GM18502 (cell line): ENCODE results near the gene ACVRL1.

Experiments used
- ATAC-seq: cut with Tn5 transposase; IDR thresholded peaks from one replicate; pipeline ENCODE4 v1.9.1; 2021; ENCODE audit warnings: mild to moderate bottlenecking; ENCODE audit not compliant: unreplicated experiment, poor library complexity

Gene ACVRL1

DNA sequence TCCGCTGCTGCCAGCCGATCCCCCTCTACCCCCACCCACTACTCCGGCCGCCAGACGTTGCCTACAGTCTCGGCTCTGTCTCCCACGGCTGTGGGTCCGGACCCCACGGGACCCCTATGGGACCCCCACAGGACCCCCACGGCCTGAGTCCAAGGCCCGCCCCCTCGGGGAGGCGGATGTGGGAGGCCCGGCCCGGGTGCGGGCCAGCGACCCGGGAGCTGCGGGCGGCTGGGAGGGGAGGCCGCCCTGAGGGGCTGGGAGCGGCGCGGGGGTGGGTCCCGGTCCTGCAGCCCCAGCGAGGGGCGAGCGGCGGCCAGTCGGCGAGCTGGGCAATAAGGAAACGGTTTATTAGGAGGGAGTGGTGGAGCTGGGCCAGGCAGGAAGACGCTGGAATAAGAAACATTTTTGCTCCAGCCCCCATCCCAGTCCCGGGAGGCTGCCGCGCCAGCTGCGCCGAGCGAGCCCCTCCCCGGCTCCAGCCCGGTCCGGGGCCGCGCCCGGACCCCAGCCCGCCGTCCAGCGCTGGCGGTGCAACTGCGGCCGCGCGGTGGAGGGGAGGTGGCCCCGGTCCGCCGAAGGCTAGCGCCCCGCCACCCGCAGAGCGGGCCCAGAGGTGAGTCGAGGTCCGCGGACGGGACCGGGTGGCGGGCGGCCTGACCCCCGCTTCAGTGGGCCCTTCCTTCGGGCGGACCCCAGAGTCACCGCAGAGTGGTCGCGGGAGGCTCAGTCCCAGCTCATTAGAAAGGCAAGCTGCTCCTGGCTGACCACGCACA, at the start of gene ACVRL1:
ACVRL1 (plus strand) TSS at position 422 of the 773 bp plus-strand sequence. CDS start 4,971 bp downstream, outside the sequence.
- ATAC-seq, result no peak

- ATAC-seq, result no peak
Measured at GRCh38 chr12:51860986-51861385, 46.3 kb upstream of the ACVRL1 start.

DNA sequence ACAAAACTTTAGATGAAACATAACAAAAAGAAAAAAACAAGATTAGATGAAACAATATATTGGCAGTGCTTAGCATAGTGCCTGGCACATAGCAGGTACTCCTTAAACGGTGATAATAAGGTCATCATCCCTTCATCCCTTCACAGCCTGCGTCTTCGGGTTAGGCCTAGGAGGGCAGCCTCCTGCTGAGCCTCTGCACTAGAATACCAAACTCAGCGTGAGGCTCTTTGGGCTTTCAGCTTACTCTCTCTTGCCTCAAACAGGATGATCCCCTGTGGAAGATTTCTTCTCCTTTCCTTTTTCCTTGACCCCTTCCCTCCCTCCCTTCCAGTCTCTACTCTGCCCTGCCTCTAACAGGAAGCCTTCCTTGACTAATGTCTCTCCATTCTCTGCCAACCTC, 44.4 kb upstream of the ACVRL1 start:
- ATAC-seq, result no peak

DNA sequence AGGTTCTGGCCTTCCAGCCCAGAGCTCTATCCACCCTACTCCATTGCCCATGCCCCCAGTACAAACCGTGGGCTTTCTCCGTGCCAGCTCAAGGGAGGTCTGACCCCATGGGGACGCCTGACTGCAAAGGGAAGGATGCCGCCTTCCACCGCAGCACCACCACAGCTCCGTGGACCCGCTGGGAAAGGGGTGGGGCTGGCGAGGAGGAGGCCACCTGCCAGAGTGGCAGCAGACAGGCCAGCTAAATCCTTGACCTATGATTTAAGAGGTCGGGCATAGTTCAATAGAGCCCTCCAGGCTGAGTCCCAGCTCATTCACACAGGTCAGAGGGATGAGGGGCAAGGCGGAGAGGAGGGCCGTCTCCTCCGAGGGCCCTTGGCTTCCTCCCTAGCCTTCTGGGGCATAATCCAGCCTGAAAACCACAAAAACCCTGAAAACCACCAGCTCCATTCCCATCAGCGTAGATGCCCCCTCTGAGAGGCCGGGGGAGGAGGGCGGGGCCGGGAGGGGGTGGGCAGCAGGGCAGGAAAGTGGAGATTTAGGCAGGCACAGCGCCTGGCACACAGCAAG, 43.9 kb upstream of the ACVRL1 start:
- ATAC-seq, result no peak

- ATAC-seq, result no peak
Measured at GRCh38 chr12:51863933-51864832, 43.1 kb upstream of the ACVRL1 start.

DNA sequence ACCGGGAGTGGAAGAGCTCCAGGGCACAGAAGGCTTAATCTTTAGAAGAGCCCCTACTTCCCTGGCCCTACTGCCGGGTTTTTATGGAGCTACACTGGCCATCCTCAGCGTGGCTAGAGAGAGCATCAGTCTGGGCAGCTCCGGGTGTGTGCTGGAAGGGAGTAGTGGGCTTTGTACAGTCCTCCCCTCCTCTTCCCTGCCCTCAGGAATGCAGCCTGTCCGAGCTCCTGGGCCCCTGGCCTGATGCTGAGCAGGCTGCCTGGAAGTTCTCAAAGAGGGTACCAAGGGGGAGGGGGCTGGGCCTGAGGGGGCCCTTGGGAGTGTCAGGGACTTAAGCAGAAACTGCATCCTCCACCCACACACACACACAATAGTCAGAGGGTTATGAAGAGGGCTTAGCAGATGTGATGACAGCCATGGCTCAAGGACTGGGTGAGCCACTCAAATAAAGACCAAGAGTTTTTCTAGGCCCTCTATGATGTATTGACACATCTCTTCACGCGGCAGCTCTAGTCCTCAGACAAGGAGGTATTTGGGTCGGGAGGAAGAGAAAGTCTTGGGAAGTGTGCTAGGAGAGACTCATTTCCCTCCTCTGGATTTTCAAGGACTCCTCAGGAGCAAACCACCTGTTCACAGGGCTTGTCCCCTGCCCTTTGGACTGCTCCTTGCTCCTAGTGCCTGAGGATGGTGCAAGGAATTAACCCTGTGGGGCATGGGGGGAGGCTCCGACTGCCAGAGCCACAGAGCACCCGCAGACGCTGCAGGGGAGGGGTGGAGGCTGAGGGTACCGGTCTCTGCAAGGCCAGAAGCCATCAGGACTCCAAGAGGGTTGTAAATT, 42.3 kb upstream of the ACVRL1 start:
- ATAC-seq, result no peak

DNA sequence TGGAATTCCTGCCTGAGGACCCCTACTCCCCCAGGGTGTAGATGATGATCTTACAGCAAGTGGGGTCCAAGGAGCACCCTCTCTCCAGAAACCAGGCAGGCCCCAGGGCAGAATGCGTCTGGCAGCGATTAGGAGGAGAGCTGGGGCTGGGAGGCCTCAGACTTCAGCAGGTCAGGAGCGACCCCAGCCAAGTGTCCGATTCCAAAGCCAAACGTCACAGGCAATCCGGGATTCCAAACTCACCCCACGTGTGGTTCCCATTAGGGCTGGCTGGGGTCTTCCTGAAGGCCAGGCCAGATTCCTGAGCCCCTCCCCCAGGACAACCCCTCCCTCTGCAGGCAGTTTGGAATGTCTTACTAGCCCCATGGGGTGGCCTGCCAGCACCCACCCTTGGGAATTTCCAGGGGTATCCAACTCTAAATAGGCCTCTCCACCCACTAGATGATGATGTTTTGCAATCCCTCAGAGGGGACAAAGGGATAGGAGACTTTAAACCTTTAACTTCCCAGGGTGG, 41.5 kb upstream of the ACVRL1 start:
- ATAC-seq, result no peak

DNA sequence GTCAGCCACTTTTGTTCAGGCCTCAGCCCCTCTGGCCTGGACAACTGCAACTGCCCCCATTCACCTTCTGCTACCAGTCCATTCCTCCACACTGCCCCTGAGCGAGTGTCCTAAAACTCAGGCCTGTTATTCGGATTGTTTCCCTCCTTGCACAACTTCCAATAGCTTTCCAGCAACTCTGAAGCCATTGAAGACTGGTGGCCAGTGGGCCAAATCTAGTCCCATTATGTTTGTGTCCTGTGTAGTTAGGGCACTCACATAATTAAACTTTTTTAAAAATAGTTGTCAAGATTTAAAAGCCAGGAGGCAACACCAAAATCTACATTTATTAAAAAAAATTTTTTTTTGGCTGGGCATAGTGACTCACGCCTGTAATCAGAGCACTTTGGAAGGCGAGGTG, 41.0 kb upstream of the ACVRL1 start:
- ATAC-seq, result no peak

DNA sequence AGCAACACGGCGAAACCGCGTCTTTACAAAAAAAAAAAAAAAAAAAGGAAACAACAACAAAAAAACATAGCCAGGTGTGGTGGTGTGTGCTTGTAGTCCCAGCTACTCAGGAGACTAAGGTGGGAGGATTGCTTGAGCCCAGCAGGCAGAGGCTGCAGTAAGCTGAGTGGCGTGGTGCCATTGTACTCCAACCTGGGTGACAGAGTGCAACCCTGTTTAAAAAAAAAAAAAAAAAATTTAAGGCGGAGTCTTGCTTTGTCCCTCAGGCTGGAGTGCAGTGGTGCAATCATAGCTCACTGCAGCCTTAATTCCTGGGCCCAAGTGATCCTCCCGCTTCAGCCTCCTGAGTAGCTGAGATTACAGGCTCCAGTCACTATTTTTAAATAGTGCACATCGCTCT, 40.5 kb upstream of the ACVRL1 start:
- no peak for ATAC-seq

- ATAC-seq, result no peak
Measured at GRCh38 chr12:51867371-51867770, 39.9 kb upstream of the ACVRL1 start.

DNA sequence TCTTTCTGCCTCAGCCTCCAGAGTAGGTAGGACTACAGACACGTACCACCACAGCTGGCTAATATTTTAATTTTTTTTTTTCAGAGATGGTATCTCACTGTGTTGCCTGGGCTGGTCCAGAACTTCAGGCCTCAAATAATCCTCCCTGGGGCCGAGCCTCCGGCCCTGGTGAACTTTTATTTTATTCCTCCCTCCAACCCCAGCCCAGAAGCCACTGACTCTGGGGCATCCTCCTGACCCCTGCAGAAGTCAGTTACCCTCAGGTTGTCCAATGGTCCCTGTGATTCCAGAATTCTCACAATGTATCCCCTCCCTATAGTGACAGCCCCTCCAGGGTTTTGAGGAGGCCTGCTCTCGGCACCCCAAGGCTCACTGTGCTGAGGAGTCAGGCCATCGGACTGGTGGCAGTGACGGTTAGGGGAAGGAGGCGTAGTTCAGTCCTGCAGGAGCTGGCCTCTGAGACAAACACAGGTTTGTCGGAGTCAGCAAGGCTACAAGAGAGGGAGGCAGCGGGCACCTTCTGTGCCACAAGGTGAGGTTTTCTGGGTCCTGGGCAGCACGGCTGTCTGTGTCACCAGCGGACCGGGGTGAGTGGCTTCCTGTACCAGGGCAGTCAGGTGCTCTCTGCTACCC, 39.4 kb upstream of the ACVRL1 start:
- no peak for ATAC-seq

- no peak for ATAC-seq
Measured at GRCh38 chr12:51868821-51869495, 38.3 kb upstream of the ACVRL1 start.

DNA sequence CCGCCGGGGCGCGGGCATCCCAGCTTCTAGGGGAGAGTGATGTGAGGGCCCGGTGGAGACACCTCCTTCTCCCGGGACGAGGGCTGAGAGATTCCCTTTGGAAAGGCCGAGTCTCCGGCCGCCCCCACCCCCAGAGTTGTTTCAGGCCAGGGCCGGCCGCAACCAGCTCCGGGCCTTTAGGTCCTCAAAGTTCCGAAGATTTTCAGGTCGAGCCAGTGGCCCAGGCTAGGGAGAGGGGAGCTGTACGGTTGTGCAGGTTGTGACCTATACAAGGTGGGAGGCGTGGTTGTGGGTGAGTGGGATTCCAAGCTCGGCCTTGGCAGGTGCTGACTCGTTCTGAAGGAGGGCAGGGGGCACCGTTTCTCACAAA, 37.8 kb upstream of the ACVRL1 start:
- ATAC-seq, result no peak

GRCh38 chr12:51869931-51870330, 37.4 kb upstream of the ACVRL1 start:
- no peak for ATAC-seq

DNA sequence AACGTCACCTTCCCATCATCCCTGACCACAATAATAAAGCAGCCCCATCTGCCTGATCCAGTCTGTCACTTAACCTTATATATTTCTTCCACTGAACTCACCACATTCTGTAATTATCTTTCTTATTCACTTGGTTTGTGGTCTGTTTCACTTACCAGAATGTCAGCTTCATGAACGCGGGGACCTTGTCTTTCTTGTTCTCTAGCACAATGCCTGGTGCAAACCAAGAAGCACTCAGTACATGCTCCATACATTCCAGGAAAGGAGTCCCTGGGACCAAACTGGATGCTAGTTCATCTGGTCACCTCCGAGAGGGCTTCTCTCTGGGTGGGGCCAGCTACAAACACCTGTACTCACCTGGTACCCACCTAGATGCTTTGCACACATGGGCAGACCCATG, 36.8 kb upstream of the ACVRL1 start:
- no peak for ATAC-seq

DNA sequence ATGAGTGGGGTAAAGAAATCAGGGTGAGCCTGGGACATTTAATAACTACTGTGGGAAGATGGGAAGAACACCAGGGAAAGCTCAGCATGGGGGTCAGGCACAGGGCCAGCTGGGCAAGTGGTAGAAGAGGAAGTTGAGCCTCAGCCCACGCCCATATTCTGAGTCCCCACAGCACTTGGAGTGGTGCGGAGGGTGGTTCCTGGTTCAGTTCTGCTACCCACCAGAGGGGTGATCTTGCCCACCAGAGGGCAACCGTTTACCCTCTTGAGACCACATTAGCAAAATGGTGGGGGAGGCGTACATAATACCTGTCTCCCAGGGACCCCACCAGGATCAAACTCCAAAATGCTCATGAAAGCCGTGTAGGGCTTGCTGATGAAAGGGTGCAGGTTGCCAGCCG, 36.2 kb upstream of the ACVRL1 start:
- ATAC-seq, result no peak

DNA sequence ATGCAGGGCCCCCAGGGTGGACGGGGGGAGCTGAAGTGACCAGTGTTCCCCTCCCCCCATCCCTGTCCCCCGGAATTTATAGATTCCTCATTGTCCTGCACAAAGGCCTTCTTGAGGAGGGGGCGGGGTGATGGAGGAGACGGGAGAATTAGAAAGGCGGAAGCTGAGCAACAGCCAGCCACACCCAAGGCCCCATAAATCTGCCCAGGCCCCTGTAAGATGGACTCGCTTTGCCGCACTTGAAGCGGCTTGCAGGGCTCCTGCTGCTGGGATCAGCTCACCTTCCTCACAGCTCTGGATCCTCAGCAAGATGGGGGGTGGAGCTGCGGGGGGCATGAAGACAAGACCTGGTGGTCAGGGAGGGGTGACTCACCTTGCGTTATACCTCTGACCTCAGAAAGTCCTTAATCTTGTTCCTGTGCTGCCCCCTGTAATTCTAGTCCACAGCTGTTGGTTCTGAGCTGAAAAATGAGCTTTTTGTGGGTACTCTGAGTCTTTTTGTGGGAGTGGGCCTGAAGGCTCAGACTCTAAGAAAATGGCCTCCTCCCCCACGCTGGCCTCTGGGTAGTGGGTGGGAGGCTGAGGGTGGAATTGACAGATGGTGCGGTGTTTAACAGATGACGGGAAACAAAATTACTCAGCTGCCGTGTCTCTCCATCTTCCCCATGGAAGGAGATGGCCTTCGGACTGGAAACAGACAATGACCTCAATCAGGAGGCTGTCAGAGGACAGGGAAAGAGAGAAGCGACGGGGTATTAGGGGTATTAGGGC, 35.2 kb upstream of the ACVRL1 start:
- ATAC-seq, result no peak

DNA sequence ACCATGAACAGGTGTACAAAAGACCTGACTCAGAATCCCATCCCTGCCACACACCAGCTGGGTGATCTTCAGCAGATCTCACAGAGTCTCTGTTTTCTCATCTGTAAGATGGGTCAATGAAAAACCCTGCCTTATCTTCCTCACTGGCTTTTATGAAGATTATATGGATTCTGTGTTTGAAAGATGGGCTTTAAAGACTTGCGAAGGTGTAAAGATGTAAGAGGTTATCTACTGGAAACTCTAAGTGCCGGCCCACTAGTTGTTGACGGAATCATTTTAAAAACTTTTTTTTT, 34.7 kb upstream of the ACVRL1 start:
- ATAC-seq, result no peak
